ENCODE results near the gene ANO1. TPM values are rescaled to one million over a fixed set of nuclear protein-coding genes. Genes with fewer than 3 reads are reported as not detected.
"Not testable (repeated sequence)": the region's sequence is repeated elsewhere in the genome, so short reads cannot be mapped to it uniquely, and the experiment has no call there.

Gene ANO1
- total RNA-seq, result not detected

- ChIA-PET POLR2A (no interaction called here), CTCF (no interaction called here)
- Mint-ChIP-seq H3K4me1 (no peaks in the 10 kb centered on the region), H3K9me3 (no peaks in the 10 kb centered on the region), H3K4me3 (no peak within 1 kb of the TSS), H3K36me3 (ENCODE audit: low read depth) (no peaks in the 10 kb centered on the region), H3K27ac (no peak within 1 kb of the TSS), H3K27me3 (peaks cover 46% of the 10 kb centered on the region)
- no peak for DNase-seq
Measured at GRCh38 chr11:70078095-70078780, at the start of gene ANO1. ANO1 (plus strand) TSS chr11:70078317; CDS start chr11:70078607, 290 bp downstream.

- Mint-ChIP-seq H3K4me3 (no peak overlapping the region), H3K27ac (no peak overlapping the region), H3K36me3 (ENCODE audit: low read depth) (no peaks in the 10 kb centered on the region), H3K27me3 (no peaks in the 10 kb centered on the region), H3K9me3 (no peaks in the 10 kb centered on the region), H3K4me1 (no peaks in the 10 kb centered on the region)
- ChIA-PET POLR2A (no interaction called here), CTCF (no interaction called here)
- DNase-seq, result no peak
Measured at GRCh38 chr11:70029115-70029860, 48.8 kb upstream of the ANO1 start.

GRCh38 chr11:70029861-70030380, 48.2 kb upstream of the ANO1 start:
- POLR2A ChIA-PET, result no interaction called here
- H3K27me3 Mint-ChIP-seq, result no peaks in the 10 kb centered on the region
- H3K36me3 Mint-ChIP-seq (ENCODE audit: low read depth), result no peaks in the 10 kb centered on the region
- H3K9me3 Mint-ChIP-seq, result no peaks in the 10 kb centered on the region
- H3K27ac Mint-ChIP-seq, result no peak overlapping the region
- H3K4me3 Mint-ChIP-seq, result no peak overlapping the region
- CTCF ChIA-PET, result no interaction called here
- H3K4me1 Mint-ChIP-seq, result no peaks in the 10 kb centered on the region
- no peak for DNase-seq

- no peaks in the 10 kb centered on the region for H3K36me3 Mint-ChIP-seq (ENCODE audit: low read depth)
- no peak overlapping the region for H3K27ac Mint-ChIP-seq
- DNase-seq, result no peak
- H3K27me3 Mint-ChIP-seq, result no peaks in the 10 kb centered on the region
- ChIA-PET POLR2A (no interaction called here), CTCF (no interaction called here)
- no peak overlapping the region for H3K4me3 Mint-ChIP-seq
- H3K4me1 Mint-ChIP-seq, result no peaks in the 10 kb centered on the region
- H3K9me3 Mint-ChIP-seq, result no peaks in the 10 kb centered on the region
Measured at GRCh38 chr11:70030412-70030811, 47.7 kb upstream of the ANO1 start.

GRCh38 chr11:70031631-70032469, 46.3 kb upstream of the ANO1 start:
- ChIA-PET CTCF (interaction anchor here (0.7 kb wide), 1 partner anchor 10 kb away, joined by 4 read pairs; no protein-coding TSS in a partner anchor), POLR2A (no interaction called here)
- Mint-ChIP-seq H3K4me1 (no peaks in the 10 kb centered on the region), H3K36me3 (ENCODE audit: low read depth) (no peaks in the 10 kb centered on the region), H3K27ac (no peak overlapping the region), H3K4me3 (no peak overlapping the region), H3K9me3 (no peaks in the 10 kb centered on the region), H3K27me3 (no peaks in the 10 kb centered on the region)
- no peak for DNase-seq

- Mint-ChIP-seq H3K4me3 (no peak overlapping the region), H3K27ac (no peak overlapping the region), H3K27me3 (no peaks in the 10 kb centered on the region), H3K36me3 (ENCODE audit: low read depth) (no peaks in the 10 kb centered on the region), H3K4me1 (no peaks in the 10 kb centered on the region), H3K9me3 (no peaks in the 10 kb centered on the region)
- DNase-seq, result no peak
- CTCF ChIA-PET, result interaction anchor here (0.7 kb wide), 1 partner anchor 9 kb away, joined by 4 read pairs; no protein-coding TSS in a partner anchor
- POLR2A ChIA-PET, result no interaction called here
Measured at GRCh38 chr11:70032470-70032795, 45.7 kb upstream of the ANO1 start.

GRCh38 chr11:70032943-70033710, 45.0 kb upstream of the ANO1 start:
- DNase-seq, result no peak
- no peaks in the 10 kb centered on the region for H3K9me3 Mint-ChIP-seq
- no peak overlapping the region for H3K27ac Mint-ChIP-seq
- H3K4me3 Mint-ChIP-seq, result no peak overlapping the region
- H3K36me3 Mint-ChIP-seq (ENCODE audit: low read depth), result no peaks in the 10 kb centered on the region
- ChIA-PET CTCF (interaction anchor here (1.1 kb wide), 1 partner anchor 13 kb away, joined by 3 read pairs; no protein-coding TSS in a partner anchor), POLR2A (no interaction called here)
- no peaks in the 10 kb centered on the region for H3K27me3 Mint-ChIP-seq
- no peaks in the 10 kb centered on the region for H3K4me1 Mint-ChIP-seq

GRCh38 chr11:70033711-70034070, 44.4 kb upstream of the ANO1 start:
- Mint-ChIP-seq H3K4me3 (no peak overlapping the region), H3K36me3 (ENCODE audit: low read depth) (no peaks in the 10 kb centered on the region), H3K9me3 (no peaks in the 10 kb centered on the region), H3K4me1 (no peaks in the 10 kb centered on the region), H3K27me3 (no peaks in the 10 kb centered on the region), H3K27ac (no peak overlapping the region)
- POLR2A ChIA-PET, result no interaction called here
- DNase-seq, result no peak
- CTCF ChIA-PET, result interaction anchor here (1.1 kb wide), 1 partner anchor 12 kb away, joined by 3 read pairs; no protein-coding TSS in a partner anchor

GRCh38 chr11:70034740-70035365, 43.3 kb upstream of the ANO1 start:
- no peak for DNase-seq
- Mint-ChIP-seq H3K27ac (no peak overlapping the region), H3K4me1 (no peaks in the 10 kb centered on the region), H3K4me3 (no peak overlapping the region), H3K9me3 (no peaks in the 10 kb centered on the region), H3K36me3 (ENCODE audit: low read depth) (no peaks in the 10 kb centered on the region), H3K27me3 (no peaks in the 10 kb centered on the region)
- ChIA-PET CTCF (interaction anchor here (1.1 kb wide), 1 partner anchor 1055 kb away, joined by 3 read pairs; no protein-coding TSS in a partner anchor), POLR2A (no interaction called here)

- H3K9me3 Mint-ChIP-seq; POLR2A ChIA-PET; H3K4me3 Mint-ChIP-seq; H3K27me3 Mint-ChIP-seq; H3K27ac Mint-ChIP-seq; H3K36me3 Mint-ChIP-seq (ENCODE audit: low read depth); DNase-seq; H3K4me1 Mint-ChIP-seq: not testable (repeated sequence)
- CTCF ChIA-PET, result interaction anchor here (1.1 kb wide), 1 partner anchor 1054 kb away, joined by 3 read pairs; no protein-coding TSS in a partner anchor
Measured at GRCh38 chr11:70035665-70036064, 42.5 kb upstream of the ANO1 start.

- CTCF ChIA-PET, result no interaction called here
- Mint-ChIP-seq H3K4me3 (no peak overlapping the region), H3K4me1 (no peaks in the 10 kb centered on the region), H3K36me3 (ENCODE audit: low read depth) (no peaks in the 10 kb centered on the region), H3K9me3 (peaks cover 6% of the 10 kb centered on the region), H3K27ac (no peak overlapping the region), H3K27me3 (peaks cover 1% of the 10 kb centered on the region)
- DNase-seq, result no peak
- POLR2A ChIA-PET, result no interaction called here
Measured at GRCh38 chr11:70036971-70037882, 40.9 kb upstream of the ANO1 start.

Measured in activated CD4-positive, alpha-beta T cell treated with anti-CD3 and anti-CD28 coated beads, Interleukin-2, amount 10 ng/mL, durations not matched to agents 7 days and 5 days (primary cell).